ENCODE measurements around the gene FGF14.

- no peak for TF ChIP-seq POLR2A (IDR thresholded peaks at IDR 0.05)
- TF ChIP-seq, protein P1, sequence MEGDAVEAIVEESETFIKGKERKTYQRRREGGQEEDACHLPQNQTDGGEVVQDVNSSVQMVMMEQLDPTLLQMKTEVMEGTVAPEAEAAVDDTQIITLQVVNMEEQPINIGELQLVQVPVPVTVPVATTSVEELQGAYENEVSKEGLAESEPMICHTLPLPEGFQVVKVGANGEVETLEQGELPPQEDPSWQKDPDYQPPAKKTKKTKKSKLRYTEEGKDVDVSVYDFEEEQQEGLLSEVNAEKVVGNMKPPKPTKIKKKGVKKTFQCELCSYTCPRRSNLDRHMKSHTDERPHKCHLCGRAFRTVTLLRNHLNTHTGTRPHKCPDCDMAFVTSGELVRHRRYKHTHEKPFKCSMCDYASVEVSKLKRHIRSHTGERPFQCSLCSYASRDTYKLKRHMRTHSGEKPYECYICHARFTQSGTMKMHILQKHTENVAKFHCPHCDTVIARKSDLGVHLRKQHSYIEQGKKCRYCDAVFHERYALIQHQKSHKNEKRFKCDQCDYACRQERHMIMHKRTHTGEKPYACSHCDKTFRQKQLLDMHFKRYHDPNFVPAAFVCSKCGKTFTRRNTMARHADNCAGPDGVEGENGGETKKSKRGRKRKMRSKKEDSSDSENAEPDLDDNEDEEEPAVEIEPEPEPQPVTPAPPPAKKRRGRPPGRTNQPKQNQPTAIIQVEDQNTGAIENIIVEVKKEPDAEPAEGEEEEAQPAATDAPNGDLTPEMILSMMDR (IDR thresholded peaks at IDR 0.05): no peak
- TF ChIP-seq POLR2AphosphoS5 (IDR thresholded peaks at IDR 0.05): no peak
- TF ChIP-seq EP300 (IDR thresholded peaks at IDR 0.05; ENCODE audit: low read depth): no peak
Measured at GRCh38 chr13:102041544-102041943, 360.3 kb downstream of the FGF14 start.
